Activated T-helper 2 cell treated with anti-CD3 and anti-CD28 coated beads, Interferon-gamma antibody, Interleukin-2, Interleukin-4, amounts not matched to agents 10 μg/mL and 5 μg/mL and 100 μg/mL, durations not matched to agents 14 hours and 24 hours and 36 hours (primary cell): ENCODE results near the gene CENPS. TPM values are rescaled to one million over a fixed set of nuclear protein-coding genes. Genes with fewer than 3 reads are reported as not detected.

ENCODE experiments used
- DNase-seq: peaks from one replicate; pipeline ENCODE4 v3.0.0; 2021; ENCODE audit warnings: low spot score
- H3K27ac Mint-ChIP-seq: one replicate; pipeline ENCODE4 v1.8.0; 2021; ENCODE audit warnings: mixed read lengths
- H3K27me3 Mint-ChIP-seq: one replicate; pipeline ENCODE4 v1.8.0; 2021; ENCODE audit warnings: low read depth, mixed read lengths
- H3K36me3 Mint-ChIP-seq: one replicate; pipeline ENCODE4 v1.8.0; 2021; ENCODE audit warnings: low read depth, mixed read lengths
- H3K4me1 Mint-ChIP-seq: one replicate; pipeline ENCODE4 v1.8.0; 2021; ENCODE audit warnings: low read depth, mixed read lengths
- H3K4me3 Mint-ChIP-seq: one replicate; pipeline ENCODE4 v1.8.0; 2021; ENCODE audit warnings: low read depth, mild to moderate bottlenecking, moderate library complexity, mixed read lengths
- H3K9me3 Mint-ChIP-seq: one replicate; pipeline ENCODE4 v1.8.0; 2021; ENCODE audit warnings: mixed read lengths
- intact Hi-C: fragments of 100-400 bp; cut with micrococcal nuclease; formaldehyde crosslinking; loops from one replicate; pipeline ENCODE4 v1.15.1; 2023
- total RNA-seq: library from RNA; stranded (reverse); gene quantifications from 2 replicates; pipeline ENCODE4 v1.2.3, GENCODE V29; 2022

CENPS gene
- total RNA-seq = 16.8 and 17.8 TPM in 2 replicates

GRCh38 chr1:10430216-10431069, at the start of gene CENPS:
Gene CENPS, plus strand, starts transcription at chr1:10430433. Its CDS starts 85 bp downstream, at chr1:10430518.
- H3K9me3 Mint-ChIP-seq = no peaks in the 10 kb centered on the region
- H3K27me3 Mint-ChIP-seq = no peaks in the 10 kb centered on the region
- peak within 1 kb of the TSS; percentile 95 for H3K27ac Mint-ChIP-seq
- intact Hi-C loops = loop anchor here (1.0 kb wide), 2 partner anchors 42 to 65 kb away; partner anchors contain the start of gene DFFA
- DNase-seq = peak; percentile 82
- peak within 1 kb of the TSS; percentile 94 for H3K4me3 Mint-ChIP-seq
- no peaks in the 10 kb centered on the region for H3K36me3 Mint-ChIP-seq
- peaks cover 24% of the 10 kb centered on the region for H3K4me1 Mint-ChIP-seq

GRCh38 chr1:10380594-10381275, 49.5 kb upstream of the CENPS start:
- Mint-ChIP-seq H3K36me3 (peaks cover 21% of the 10 kb centered on the region), H3K4me3 (no peak overlapping the region), H3K27me3 (no peaks in the 10 kb centered on the region), H3K27ac (no peak overlapping the region), H3K4me1 (no peaks in the 10 kb centered on the region), H3K9me3 (no peaks in the 10 kb centered on the region)
- DNase-seq = no peak
- intact Hi-C loops = no loop called here

- no peaks in the 10 kb centered on the region for H3K27me3 Mint-ChIP-seq
- DNase-seq = no peak
Observed at GRCh38 chr1:10383630-10384029, 46.6 kb upstream of the CENPS start.

GRCh38 chr1:10384219-10384618, 46.0 kb upstream of the CENPS start:
- no peak overlapping the region for H3K4me3 Mint-ChIP-seq
- intact Hi-C loops = no loop called here
- DNase-seq = no peak
- no peak overlapping the region for H3K27ac Mint-ChIP-seq
- no peaks in the 10 kb centered on the region for H3K27me3 Mint-ChIP-seq
- peaks cover 3% of the 10 kb centered on the region for H3K36me3 Mint-ChIP-seq
- peaks cover 8% of the 10 kb centered on the region for H3K4me1 Mint-ChIP-seq
- H3K9me3 Mint-ChIP-seq = no peaks in the 10 kb centered on the region

More at GRCh38 chr1:10383630-10384029, 46.6 kb upstream of the CENPS start:
- Mint-ChIP-seq H3K4me3 (no peak overlapping the region), H3K4me1 (peaks cover 8% of the 10 kb centered on the region), H3K9me3 (no peaks in the 10 kb centered on the region), H3K27ac (no peak overlapping the region), H3K36me3 (peaks cover 5% of the 10 kb centered on the region)
- intact Hi-C loops = no loop called here

- no peak for DNase-seq
- intact Hi-C loops = no loop called here
- peaks cover 8% of the 10 kb centered on the region for H3K4me1 Mint-ChIP-seq
- peaks cover 3% of the 10 kb centered on the region for H3K36me3 Mint-ChIP-seq
- no peaks in the 10 kb centered on the region for H3K9me3 Mint-ChIP-seq
- no peak overlapping the region for H3K27ac Mint-ChIP-seq
- no peaks in the 10 kb centered on the region for H3K27me3 Mint-ChIP-seq
- no peak overlapping the region for H3K4me3 Mint-ChIP-seq
Observed at GRCh38 chr1:10386761-10387676, 43.2 kb upstream of the CENPS start.

GRCh38 chr1:10387677-10388386, 42.4 kb upstream of the CENPS start:
- H3K9me3 Mint-ChIP-seq = no peaks in the 10 kb centered on the region
- peaks cover 3% of the 10 kb centered on the region for H3K36me3 Mint-ChIP-seq
- H3K27ac Mint-ChIP-seq = no peak overlapping the region
- no peak for DNase-seq
- peaks cover 8% of the 10 kb centered on the region for H3K4me1 Mint-ChIP-seq
- intact Hi-C loops = no loop called here
- no peak overlapping the region for H3K4me3 Mint-ChIP-seq
- no peaks in the 10 kb centered on the region for H3K27me3 Mint-ChIP-seq

GRCh38 chr1:10388387-10388715, 41.9 kb upstream of the CENPS start:
- DNase-seq = no peak
- intact Hi-C loops = no loop called here
- Mint-ChIP-seq H3K4me3 (no peak overlapping the region), H3K4me1 (peaks cover 8% of the 10 kb centered on the region), H3K9me3 (no peaks in the 10 kb centered on the region), H3K36me3 (peaks cover 3% of the 10 kb centered on the region), H3K27me3 (no peaks in the 10 kb centered on the region), H3K27ac (no peak overlapping the region)

GRCh38 chr1:10389271-10389973, 40.8 kb upstream of the CENPS start:
- Mint-ChIP-seq H3K36me3 (peaks cover 3% of the 10 kb centered on the region), H3K27ac (no peak overlapping the region), H3K4me1 (peaks cover 8% of the 10 kb centered on the region), H3K9me3 (peaks cover 8% of the 10 kb centered on the region), H3K27me3 (no peaks in the 10 kb centered on the region), H3K4me3 (no peak overlapping the region)
- intact Hi-C loops = no loop called here
- DNase-seq = no peak

- Mint-ChIP-seq H3K27ac (no peak overlapping the region), H3K9me3 (peaks cover 8% of the 10 kb centered on the region), H3K36me3 (peaks cover 23% of the 10 kb centered on the region), H3K4me3 (no peak overlapping the region), H3K4me1 (peaks cover 24% of the 10 kb centered on the region), H3K27me3 (no peaks in the 10 kb centered on the region)
- intact Hi-C loops = no loop called here
- DNase-seq = no peak
Observed at GRCh38 chr1:10396870-10397269, 33.4 kb upstream of the CENPS start.

GRCh38 chr1:10398278-10398733, 31.9 kb upstream of the CENPS start:
- no peak for DNase-seq
- Mint-ChIP-seq H3K36me3 (peaks cover 34% of the 10 kb centered on the region), H3K4me3 (peak overlapping the region; percentile 84), H3K9me3 (peaks cover 8% of the 10 kb centered on the region), H3K27ac (peak overlapping the region; percentile 65), H3K27me3 (no peaks in the 10 kb centered on the region), H3K4me1 (peaks cover 24% of the 10 kb centered on the region)
- intact Hi-C loops = loop anchor here (1.0 to 2.0 kb wide), 2 partner anchors 76 to 366 kb away; partner anchors contain the start of genes PEX14 and UBE4B

GRCh38 chr1:10398734-10399443, 31.3 kb upstream of the CENPS start, which contains the start of gene PGD:
Gene PGD, plus strand, starts transcription at chr1:10399064. Its CDS starts 54 bp downstream, at chr1:10399118.
- Mint-ChIP-seq H3K9me3 (peaks cover 5% of the 10 kb centered on the region), H3K36me3 (peaks cover 40% of the 10 kb centered on the region)
- intact Hi-C loops = loop anchor here (1.0 to 2.0 kb wide), 2 partner anchors 76 to 367 kb away; partner anchors contain the start of genes PEX14 and UBE4B

More at GRCh38 chr1:10398734-10399443, 31.3 kb upstream of the CENPS start, which contains the start of gene PGD:
- peaks cover 28% of the 10 kb centered on the region for H3K4me1 Mint-ChIP-seq
- DNase-seq = peak; percentile 98
- peak within 1 kb of the TSS; percentile 92 for H3K4me3 Mint-ChIP-seq
- H3K27me3 Mint-ChIP-seq = no peaks in the 10 kb centered on the region
- peak within 1 kb of the TSS; percentile 80 for H3K27ac Mint-ChIP-seq
